ACHN (cell line): Measurements from ENCODE around the gene SEC11C.
A peak's percentile ranks its signal among the peaks of the same experiment; 100 is the strongest.
"Not testable (repeated sequence)": the region's sequence is repeated elsewhere in the genome, so short reads cannot be mapped to it uniquely, and the experiment has no call there.

Experiments
- DNase-seq: peaks from one replicate; pipeline ENCODE4 v3.0.0-alpha.2; 2015
- in situ Hi-C: cut with HindIII; loops from 2 replicates; pipeline ENCODE4 v1.10.0; 2017; ENCODE audit warnings: low sequenced_read_pairs, low pct_ligation_motif_present, low pct_unique_long_range_greater_than_20kb

The SEC11C gene

GRCh38 chr18:59142800-59143416 lies 3.2 kb downstream of the SEC11C start:
- in situ Hi-C loops, result not testable (repeated sequence)

GRCh38 chr18:59143441-59143840 lies 3.8 kb downstream of the SEC11C start:
- in situ Hi-C loops, result no loop called here
- no peak for DNase-seq

More at GRCh38 chr18:59142800-59143416, 3.2 kb downstream of the SEC11C start:
- not testable (repeated sequence) for DNase-seq

GRCh38 chr18:59144483-59144882 lies 4.8 kb downstream of the SEC11C start:
- no peak for DNase-seq
- in situ Hi-C loops, result no loop called here

- in situ Hi-C loops, result no loop called here
- no peak for DNase-seq
Measured at GRCh38 chr18:59145055-59145454, 5.4 kb downstream of the SEC11C start.

DNA sequence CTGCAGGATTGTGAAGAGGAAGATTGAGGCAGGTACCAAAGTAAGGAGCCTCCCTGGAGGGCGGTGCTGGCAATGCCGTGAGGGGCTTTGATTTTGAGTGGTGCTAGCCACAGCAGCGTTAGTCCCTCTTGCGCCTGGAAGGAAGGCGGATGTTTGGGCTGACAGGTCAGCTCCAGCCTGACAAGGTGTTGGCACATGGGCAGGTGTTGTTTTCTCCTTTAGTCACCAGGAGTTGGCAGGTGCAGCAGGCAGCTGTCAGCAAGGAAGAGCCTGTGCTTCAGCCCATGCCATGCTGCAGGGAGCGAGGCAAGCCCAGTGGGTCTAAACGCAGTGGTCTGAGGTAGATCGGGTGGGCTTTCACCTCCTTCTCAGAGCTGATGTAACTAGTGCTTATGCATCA lies 8.5 kb downstream of the SEC11C start:
- no peak for DNase-seq
- in situ Hi-C loops, result no loop called here

DNA sequence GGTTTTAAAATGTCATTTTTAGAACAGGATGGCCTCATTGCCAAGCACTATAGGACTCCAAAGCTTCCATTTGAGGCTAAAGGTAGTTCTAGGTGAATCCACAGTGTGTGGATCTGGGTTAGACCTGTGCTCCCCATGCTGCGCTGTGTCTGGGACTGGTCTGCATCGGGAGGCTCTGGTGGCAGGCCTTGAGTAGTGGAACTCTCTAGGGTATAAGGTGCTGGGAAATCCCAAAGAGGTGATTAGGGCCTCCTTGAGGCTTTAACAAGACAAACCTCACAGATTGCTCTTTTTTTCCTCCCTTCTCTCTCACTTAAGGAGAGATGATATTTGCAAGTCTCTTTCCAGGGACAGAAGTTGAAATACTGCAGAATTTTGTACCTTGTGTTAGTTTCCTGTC lies 9.3 kb downstream of the SEC11C start:
- in situ Hi-C loops, result no loop called here
- DNase-seq, result no peak

DNA sequence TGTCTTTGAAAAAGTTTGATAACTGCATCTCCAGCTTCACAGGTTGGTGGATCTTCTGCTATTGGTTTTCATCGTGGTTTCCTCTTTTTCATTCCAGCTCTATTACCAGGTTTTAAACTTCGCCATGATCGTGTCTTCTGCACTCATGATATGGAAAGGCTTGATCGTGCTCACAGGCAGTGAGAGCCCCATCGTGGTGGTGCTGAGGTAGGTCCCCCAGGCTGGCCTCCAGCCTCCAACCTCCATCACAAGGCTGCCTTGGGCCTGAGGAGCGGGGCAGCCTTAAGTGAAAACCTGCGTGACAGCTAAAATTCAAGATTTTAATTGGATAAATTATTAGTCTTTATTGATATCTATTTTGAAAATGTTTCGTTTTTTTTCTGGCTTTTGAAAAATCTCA lies 9.7 kb downstream of the SEC11C start:
- DNase-seq, result no peak
- in situ Hi-C loops, result no loop called here

DNA sequence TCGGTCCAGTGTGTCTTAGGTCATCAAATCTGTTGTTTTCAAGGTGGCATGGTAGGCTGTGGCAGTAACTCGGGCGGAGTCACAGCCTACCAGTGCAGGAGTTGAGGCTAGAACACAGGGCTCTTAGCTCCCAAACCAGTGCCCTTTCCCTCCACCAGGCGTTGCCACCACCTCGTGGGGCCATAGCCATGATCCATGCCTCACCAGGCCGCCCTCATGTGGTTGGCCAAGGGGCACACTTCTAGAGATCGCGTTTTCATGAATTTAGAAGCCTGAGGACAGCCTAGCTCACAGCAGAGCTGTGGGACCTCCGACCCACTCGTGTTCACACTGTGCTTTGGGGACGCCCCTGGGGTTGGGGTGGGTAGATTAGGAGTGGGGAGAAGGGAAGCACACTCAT lies 10.6 kb downstream of the SEC11C start:
- in situ Hi-C loops, result no loop called here
- DNase-seq, result no peak

DNA sequence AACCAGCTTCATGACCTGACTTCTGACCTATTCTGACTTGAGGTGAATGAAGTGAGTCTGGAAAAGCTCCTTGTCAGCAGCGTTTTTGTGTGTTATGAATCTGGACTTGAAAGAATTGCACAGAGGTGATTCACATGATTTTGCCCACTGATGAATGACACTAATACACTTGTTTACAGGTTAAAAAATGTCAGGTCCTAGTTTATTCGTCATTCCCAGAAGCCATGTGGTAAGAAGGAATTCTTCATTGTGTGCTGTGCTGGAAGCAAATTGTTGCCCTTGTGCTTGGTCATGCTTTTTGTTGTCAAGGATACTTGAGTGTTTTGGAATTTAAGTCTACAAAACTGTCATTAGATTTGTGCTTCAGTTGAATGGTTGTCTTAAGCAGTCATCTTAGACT lies 15.5 kb downstream of the SEC11C start:
- in situ Hi-C loops, result no loop called here
- peak; percentile 4 for DNase-seq

DNA sequence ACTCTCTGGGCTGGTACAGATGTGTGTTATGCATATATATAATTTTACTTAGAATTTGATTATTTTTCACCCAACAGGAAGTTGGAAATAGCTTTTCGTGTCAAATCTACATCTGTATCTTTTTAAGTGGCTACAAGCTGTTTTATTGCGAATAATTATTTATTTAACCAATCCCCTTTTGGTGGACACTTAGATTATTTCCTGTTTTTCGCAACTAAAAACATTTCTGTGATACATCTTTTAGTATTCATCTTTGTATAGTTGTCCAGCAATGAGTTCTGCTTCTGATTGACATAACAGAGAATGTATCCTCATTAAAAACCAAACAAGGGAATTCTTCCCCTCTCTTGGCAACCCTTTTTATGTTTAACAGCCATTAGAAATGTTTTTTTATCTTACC lies 16.6 kb downstream of the SEC11C start:
- in situ Hi-C loops, result no loop called here
- no peak for DNase-seq

GRCh38 chr18:59159265-59159664 lies 19.6 kb downstream of the SEC11C start:
- in situ Hi-C loops, result no loop called here
- DNase-seq, result no peak

DNA sequence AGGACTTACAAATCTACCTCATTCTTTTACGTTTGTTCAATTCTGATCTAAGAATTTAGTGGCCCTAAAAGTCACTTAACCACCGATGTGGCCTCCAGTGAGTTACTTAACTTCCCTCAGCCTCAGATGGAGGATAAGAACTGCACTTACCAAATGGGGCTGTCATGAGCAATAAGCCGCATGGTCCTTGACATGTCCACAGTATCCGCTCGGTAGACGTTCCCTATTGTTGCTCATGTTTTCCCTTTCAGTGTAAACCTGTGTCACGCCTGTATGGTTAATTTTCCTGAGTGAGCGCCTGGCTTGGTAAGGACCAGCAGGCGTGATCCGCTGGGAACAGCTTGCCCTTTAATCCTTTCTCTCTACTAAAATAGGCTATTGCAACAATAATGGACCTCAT lies 20.3 kb downstream of the SEC11C start:
- no peak for DNase-seq
- in situ Hi-C loops, result no loop called here

GRCh38 chr18:59172664-59173249 lies 33.1 kb downstream of the SEC11C start:
- in situ Hi-C loops, result no loop called here
- no peak for DNase-seq

- in situ Hi-C loops, result no loop called here
- DNase-seq, result no peak
Measured at GRCh38 chr18:59177485-59177884, 37.8 kb downstream of the SEC11C start.

- DNase-seq, result no peak
- in situ Hi-C loops, result no loop called here
Measured at GRCh38 chr18:59180150-59180845, 40.6 kb downstream of the SEC11C start.

DNA sequence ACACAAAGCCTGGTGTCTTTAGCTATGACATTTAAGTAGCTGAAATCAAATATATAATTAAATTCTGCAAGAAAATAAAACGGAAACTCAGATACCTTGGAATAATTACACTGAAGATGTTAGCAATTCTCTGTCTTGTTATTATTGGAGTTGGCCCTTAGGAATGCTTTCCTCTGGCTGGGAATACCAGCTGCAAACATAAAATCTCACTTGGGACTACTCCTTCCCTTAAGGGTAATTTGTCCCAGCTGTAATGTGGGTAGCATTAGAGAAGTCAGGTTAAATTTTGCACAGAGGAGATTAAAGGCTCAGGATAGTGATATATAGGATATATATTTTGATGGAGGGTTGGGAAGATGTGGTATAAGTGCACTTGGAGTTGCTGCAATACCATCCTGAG lies 43.0 kb downstream of the SEC11C start:
- in situ Hi-C loops, result no loop called here

DNA sequence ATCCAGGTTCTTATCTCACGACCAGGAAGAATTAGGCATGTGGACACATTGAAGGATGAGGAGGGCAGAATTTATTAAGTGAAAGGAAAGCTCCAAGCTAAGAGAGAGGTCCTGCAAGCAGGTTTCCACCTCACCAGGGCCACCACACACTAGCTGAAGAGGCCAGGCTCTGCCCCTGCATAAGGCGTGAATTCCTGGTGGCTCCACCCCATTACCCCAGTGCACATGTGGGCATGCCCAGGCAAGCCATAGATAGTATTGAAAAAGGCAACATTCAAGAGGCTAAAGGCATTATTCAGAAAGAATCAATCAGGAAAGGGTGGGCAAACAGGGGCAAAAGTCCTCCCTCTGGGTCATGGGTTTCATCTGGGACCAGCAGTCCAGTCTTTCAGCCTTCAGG lies 49.3 kb downstream of the SEC11C start:
- in situ Hi-C loops, result no loop called here
- no peak for DNase-seq

More for the DNA sequence above, 43.0 kb downstream of the SEC11C start:
- no peak for DNase-seq

- no peak for DNase-seq
- in situ Hi-C loops, result no loop called here
Measured at GRCh38 chr18:59189746-59190145, 50.1 kb downstream of the SEC11C start.

DNA sequence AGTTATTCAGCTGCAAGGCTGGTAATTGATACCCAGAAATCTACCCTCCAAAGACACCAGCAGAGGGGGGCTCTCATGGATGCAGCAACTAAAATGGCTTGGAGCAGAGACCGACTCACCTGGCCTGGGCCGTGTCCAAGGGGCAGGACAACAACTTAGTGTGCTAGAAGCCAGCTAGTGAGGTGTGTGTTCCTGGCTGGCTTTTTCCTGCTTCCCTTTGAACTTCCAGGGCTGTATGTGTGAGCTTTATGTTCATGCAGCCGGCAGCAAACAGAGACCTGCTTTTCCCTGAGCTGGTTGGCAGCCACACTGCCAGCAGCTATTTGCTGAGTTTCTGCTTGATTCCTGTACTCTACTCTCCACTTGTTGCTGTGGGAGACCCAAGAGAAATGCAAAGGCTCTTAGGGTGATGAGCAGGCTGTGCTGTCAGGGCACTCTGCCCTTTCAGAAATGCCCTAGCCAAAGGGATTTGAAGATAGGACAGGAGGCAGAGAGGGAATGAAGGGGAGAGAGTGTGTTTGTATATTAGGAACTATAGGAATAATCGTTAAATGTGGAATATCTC lies 56.6 kb downstream of the SEC11C start:
- no peak for DNase-seq
- in situ Hi-C loops, result no loop called here

GRCh38 chr18:59197636-59198035 lies 58.0 kb downstream of the SEC11C start:
- DNase-seq, result no peak
- in situ Hi-C loops, result no loop called here
